GM23338 (cell line): ENCODE measurements around the gene EXOSC7. TPM values are rescaled to one million over a fixed set of nuclear protein-coding genes. Genes with fewer than 3 reads are reported as not detected.

Experiments used
- ATAC-seq: fragments of 200-7000 bp; cut with Tn5 transposase; 3 replicates; pipeline ENCODE4 v1.9.1; 2020
- DNase-seq: peaks from one replicate; pipeline ENCODE4 v3.0.0-alpha.2; 2015; ENCODE audit warnings: low spot score
- H2AFZ ChIP-seq: fragments of 200-600 bp; sonication (generic); 2 replicates; pipeline ENCODE4 v1.8.0; 2016; ENCODE audit warnings: antibody characterized with exemption, mild to moderate bottlenecking, moderate library complexity
- H3F3A ChIP-seq: fragments of 200-600 bp; sonication (generic); replicated peaks from 2 replicates; pipeline ENCODE4 v1.8.0; 2017; ENCODE audit warnings: antibody characterized with exemption, mixed run types, low read depth
- H3K27ac ChIP-seq: fragments of 200-600 bp; sonication (generic); 2 replicates; pipeline ENCODE4 v1.6.1; 2016; ENCODE audit warnings: low read depth
- H3K27me3 ChIP-seq: fragments of 200-600 bp; sonication (generic); 2 replicates; pipeline ENCODE4 v1.8.0; 2016; ENCODE audit warnings: mild to moderate bottlenecking, mixed run types, moderate library complexity; ENCODE audit not compliant: insufficient read depth
- H3K36me3 ChIP-seq: fragments of 200-600 bp; sonication (generic); 2 replicates; pipeline ENCODE4 v1.8.0; 2016; ENCODE audit warnings: mild to moderate bottlenecking; ENCODE audit not compliant: insufficient read depth
- H3K4me1 ChIP-seq: fragments of 200-600 bp; sonication (generic); 2 replicates; pipeline ENCODE4 v1.8.0; 2016; ENCODE audit warnings: mild to moderate bottlenecking, moderate library complexity; ENCODE audit not compliant: insufficient read depth
- H3K4me2 ChIP-seq: fragments of 200-600 bp; sonication (generic); 2 replicates; pipeline ENCODE4 v1.7.1; 2017; ENCODE audit warnings: mixed run types
- H3K4me3 ChIP-seq: fragments of 200-600 bp; sonication (generic); 2 replicates; pipeline ENCODE4 v1.6.1; 2016; ENCODE audit warnings: mixed run types
- H3K79me2 ChIP-seq: fragments of 200-600 bp; sonication (generic); replicated peaks from 2 replicates; pipeline ENCODE4 v1.8.0; 2017; ENCODE audit warnings: mild to moderate bottlenecking; ENCODE audit not compliant: insufficient read depth
- H3K9me2 ChIP-seq: fragments of 200-600 bp; sonication (generic); 2 replicates; pipeline ENCODE4 v1.8.0; 2017; ENCODE audit not compliant: insufficient read depth
- H4K20me1 ChIP-seq: fragments of 200-600 bp; sonication (generic); replicated peaks from 2 replicates; pipeline ENCODE4 v1.8.0; 2017; ENCODE audit warnings: mild to moderate bottlenecking; ENCODE audit not compliant: insufficient read depth
- H3K27ac Mint-ChIP-seq: 2 replicates; pipeline ENCODE4 v1.8.0; 2020; ENCODE audit warnings: inconsistent platforms, mild to moderate bottlenecking, moderate library complexity, mixed read lengths
- H3K27me3 Mint-ChIP-seq: 3 replicates; pipeline ENCODE4 v1.8.0; 2022; ENCODE audit warnings: low read depth, mild to moderate bottlenecking, moderate library complexity, mixed read lengths, inconsistent platforms; ENCODE audit not compliant: insufficient read depth, poor library complexity
- H3K36me3 Mint-ChIP-seq: 3 replicates; pipeline ENCODE4 v1.8.0; 2021; ENCODE audit warnings: low read depth, mild to moderate bottlenecking, inconsistent platforms, moderate library complexity, mixed read lengths
- H3K4me1 Mint-ChIP-seq: 3 replicates; pipeline ENCODE4 v1.8.0; 2020; ENCODE audit warnings: mild to moderate bottlenecking, inconsistent platforms, mixed read lengths
- H3K4me3 Mint-ChIP-seq: 3 replicates; pipeline ENCODE4 v1.8.0; 2021; ENCODE audit warnings: moderate library complexity, mild to moderate bottlenecking, inconsistent platforms, mixed read lengths
- H3K9me3 Mint-ChIP-seq: 3 replicates; pipeline ENCODE4 v1.8.0; 2020; ENCODE audit warnings: moderate library complexity, mild to moderate bottlenecking, inconsistent platforms, mixed read lengths
- CREB1 ChIP-seq: fragments of 250-450 bp; sonication (Bioruptor Pico); IDR thresholded peaks from 2 replicates; pipeline ENCODE4 v1.5.0; 2020; ENCODE audit warnings: low read depth, mild to moderate bottlenecking, moderate library complexity
- EZH2 ChIP-seq: fragments of 200-600 bp; sonication (generic); IDR thresholded peaks from one replicate; pipeline ENCODE4 v1.8.0; 2017; ENCODE audit warnings: antibody characterized with exemption, mild to moderate bottlenecking, low read depth; ENCODE audit not compliant: unreplicated experiment
- EZH2phosphoT487 ChIP-seq: fragments of 200-600 bp; sonication (generic); IDR thresholded peaks from one replicate; pipeline ENCODE4 v1.8.1; 2018; ENCODE audit warnings: antibody characterized with exemption; ENCODE audit not compliant: unreplicated experiment
- JUNB ChIP-seq: IDR thresholded peaks from one replicate; pipeline ENCODE4 v1.6.1; 2016; ENCODE audit warnings: antibody characterized with exemption; ENCODE audit not compliant: unreplicated experiment
- NANOG ChIP-seq: IDR thresholded peaks from 2 replicates; pipeline ENCODE4 v1.6.1; 2016; ENCODE audit warnings: antibody characterized with exemption, borderline replicate concordance
- POLR2AphosphoS5 ChIP-seq: IDR thresholded peaks from 2 replicates; pipeline ENCODE4 v1.6.1; 2016; ENCODE audit warnings: antibody characterized with exemption, low read depth
- REST ChIP-seq: IDR thresholded peaks from one replicate; pipeline ENCODE4 v1.6.1; 2018; ENCODE audit warnings: antibody characterized with exemption; ENCODE audit not compliant: unreplicated experiment
- STAT1 ChIP-seq: IDR thresholded peaks from one replicate; pipeline ENCODE4 v1.6.1; 2016; ENCODE audit warnings: antibody characterized with exemption; ENCODE audit not compliant: unreplicated experiment
- polyA plus RNA-seq: library from polyadenylated mRNA; unstranded; fragments of >200 nt; fragmentation: Nextera tagmentation; extraction: Ambion mirVana; gene quantifications from 2 replicates; pipeline ENCODE4 v1.2.1, GENCODE V29; 2016
- total RNA-seq: library from RNA; depleted of rRNA; stranded (reverse); fragments of >200 nt; shearing (Covaris generic); gene quantifications from 2 replicates; pipeline ENCODE4 v1.2.3, GENCODE V29; 2014
- TF ChIP-seq, protein P1 (sequence below): fragments of 250-450 bp; sonication (Bioruptor Pico); IDR thresholded peaks from 2 replicates; pipeline ENCODE4 v1.5.0; 2020; ENCODE audit warnings: mild to moderate bottlenecking, moderate library complexity
- TF ChIP-seq, protein P2 (sequence below): IDR thresholded peaks from 2 replicates; pipeline ENCODE4 v1.6.1; 2016; ENCODE audit warnings: antibody characterized with exemption

EXOSC7 gene
- total and polyA plus RNA-seq, 2 experiments from 2014 or later: 84.8 to 120 TPM

DNA sequence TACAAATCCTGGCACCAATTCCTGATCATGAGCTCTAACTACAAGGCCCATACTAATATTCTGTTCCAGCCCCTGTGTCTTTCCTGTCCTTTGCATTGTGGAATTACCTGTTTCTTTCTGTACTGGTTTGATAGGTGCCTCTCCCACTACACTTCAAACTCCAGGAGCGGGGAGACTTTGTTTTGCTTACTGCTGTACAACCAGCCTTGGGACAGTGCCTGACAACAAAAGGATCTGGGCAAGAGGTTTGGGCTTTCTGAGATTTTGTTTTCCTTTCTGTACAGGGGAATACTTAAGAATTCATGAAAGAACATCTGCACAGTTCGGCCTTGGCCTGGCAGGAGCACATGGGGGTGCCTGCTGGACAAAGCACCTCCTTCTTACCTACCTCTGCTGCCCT lies 45.1 kb upstream of the EXOSC7 start (continued):
- TF ChIP-seq, protein P1, sequence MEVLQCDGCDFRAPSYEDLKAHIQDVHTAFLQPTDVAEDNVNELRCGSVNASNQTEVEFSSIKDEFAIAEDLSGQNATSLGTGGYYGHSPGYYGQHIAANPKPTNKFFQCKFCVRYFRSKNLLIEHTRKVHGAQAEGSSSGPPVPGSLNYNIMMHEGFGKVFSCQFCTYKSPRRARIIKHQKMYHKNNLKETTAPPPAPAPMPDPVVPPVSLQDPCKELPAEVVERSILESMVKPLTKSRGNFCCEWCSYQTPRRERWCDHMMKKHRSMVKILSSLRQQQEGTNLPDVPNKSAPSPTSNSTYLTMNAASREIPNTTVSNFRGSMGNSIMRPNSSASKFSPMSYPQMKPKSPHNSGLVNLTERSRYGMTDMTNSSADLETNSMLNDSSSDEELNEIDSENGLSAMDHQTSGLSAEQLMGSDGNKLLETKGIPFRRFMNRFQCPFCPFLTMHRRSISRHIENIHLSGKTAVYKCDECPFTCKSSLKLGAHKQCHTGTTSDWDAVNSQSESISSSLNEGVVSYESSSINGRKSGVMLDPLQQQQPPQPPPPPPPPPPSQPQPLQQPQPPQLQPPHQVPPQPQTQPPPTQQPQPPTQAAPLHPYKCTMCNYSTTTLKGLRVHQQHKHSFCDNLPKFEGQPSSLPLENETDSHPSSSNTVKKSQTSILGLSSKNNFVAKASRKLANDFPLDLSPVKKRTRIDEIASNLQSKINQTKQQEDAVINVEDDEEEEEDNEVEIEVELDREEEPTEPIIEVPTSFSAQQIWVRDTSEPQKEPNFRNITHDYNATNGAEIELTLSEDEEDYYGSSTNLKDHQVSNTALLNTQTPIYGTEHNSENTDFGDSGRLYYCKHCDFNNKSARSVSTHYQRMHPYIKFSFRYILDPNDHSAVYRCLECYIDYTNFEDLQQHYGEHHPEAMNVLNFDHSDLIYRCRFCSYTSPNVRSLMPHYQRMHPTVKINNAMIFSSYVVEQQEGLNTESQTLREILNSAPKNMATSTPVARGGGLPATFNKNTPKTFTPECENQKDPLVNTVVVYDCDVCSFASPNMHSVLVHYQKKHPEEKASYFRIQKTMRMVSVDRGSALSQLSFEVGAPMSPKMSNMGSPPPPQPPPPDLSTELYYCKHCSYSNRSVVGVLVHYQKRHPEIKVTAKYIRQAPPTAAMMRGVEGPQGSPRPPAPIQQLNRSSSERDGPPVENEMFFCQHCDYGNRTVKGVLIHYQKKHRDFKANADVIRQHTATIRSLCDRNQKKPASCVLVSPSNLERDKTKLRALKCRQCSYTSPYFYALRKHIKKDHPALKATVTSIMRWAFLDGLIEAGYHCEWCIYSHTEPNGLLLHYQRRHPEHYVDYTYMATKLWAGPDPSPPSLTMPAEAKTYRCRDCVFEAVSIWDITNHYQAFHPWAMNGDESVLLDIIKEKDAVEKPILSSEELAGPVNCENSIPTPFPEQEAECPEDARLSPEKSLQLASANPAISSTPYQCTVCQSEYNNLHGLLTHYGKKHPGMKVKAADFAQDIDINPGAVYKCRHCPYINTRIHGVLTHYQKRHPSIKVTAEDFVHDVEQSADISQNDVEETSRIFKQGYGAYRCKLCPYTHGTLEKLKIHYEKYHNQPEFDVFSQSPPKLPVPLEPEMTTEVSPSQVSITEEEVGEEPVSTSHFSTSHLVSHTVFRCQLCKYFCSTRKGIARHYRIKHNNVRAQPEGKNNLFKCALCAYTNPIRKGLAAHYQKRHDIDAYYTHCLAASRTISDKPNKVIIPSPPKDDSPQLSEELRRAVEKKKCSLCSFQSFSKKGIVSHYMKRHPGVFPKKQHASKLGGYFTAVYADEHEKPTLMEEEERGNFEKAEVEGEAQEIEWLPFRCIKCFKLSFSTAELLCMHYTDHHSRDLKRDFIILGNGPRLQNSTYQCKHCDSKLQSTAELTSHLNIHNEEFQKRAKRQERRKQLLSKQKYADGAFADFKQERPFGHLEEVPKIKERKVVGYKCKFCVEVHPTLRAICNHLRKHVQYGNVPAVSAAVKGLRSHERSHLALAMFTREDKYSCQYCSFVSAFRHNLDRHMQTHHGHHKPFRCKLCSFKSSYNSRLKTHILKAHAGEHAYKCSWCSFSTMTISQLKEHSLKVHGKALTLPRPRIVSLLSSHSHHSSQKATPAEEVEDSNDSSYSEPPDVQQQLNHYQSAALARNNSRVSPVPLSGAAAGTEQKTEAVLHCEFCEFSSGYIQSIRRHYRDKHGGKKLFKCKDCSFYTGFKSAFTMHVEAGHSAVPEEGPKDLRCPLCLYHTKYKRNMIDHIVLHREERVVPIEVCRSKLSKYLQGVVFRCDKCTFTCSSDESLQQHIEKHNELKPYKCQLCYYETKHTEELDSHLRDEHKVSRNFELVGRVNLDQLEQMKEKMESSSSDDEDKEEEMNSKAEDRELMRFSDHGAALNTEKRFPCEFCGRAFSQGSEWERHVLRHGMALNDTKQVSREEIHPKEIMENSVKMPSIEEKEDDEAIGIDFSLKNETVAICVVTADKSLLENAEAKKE: no peak
- TF ChIP-seq EZH2phosphoT487 (no peak), JUNB (no peak), STAT1 (no peak), NANOG (no peak)

- H3K4me1 Mint-ChIP-seq: peaks cover 15% of the 10 kb centered on the region
- H3K79me2 ChIP-seq: no peaks in the 10 kb centered on the region; the same call in 1 of the 2 replicates
- 0 out of 2 replicates have a peak, but pooled peaks cover 2% of the 10 kb centered on the region for H4K20me1 ChIP-seq
- no peak overlapping the region for H2AFZ ChIP-seq
- H3K36me3 Mint-ChIP-seq: peaks cover 49% of the 10 kb centered on the region
- peaks cover 11% of the 10 kb centered on the region; the same call in 1 of the 2 replicates for H3K36me3 ChIP-seq
- H3K4me2 ChIP-seq: no peak overlapping the region
- no peak overlapping the region for H3K27ac Mint-ChIP-seq
- H3K9me3 Mint-ChIP-seq: no peaks in the 10 kb centered on the region
- no peak overlapping the region for H3K4me3 Mint-ChIP-seq
- H3F3A ChIP-seq: no peaks in the 10 kb centered on the region
- no peak overlapping the region for H3K4me3 ChIP-seq
- no peaks in the 10 kb centered on the region for H3K9me2 ChIP-seq
- DNase-seq (no peak), ATAC-seq (no peak)
- no peak overlapping the region for H3K27ac ChIP-seq
- no peaks in the 10 kb centered on the region for H3K27me3 ChIP-seq
- H3K4me1 ChIP-seq: no peaks in the 10 kb centered on the region
- peaks cover 8% of the 10 kb centered on the region for H3K27me3 Mint-ChIP-seq
- TF ChIP-seq EZH2: no peak
- no peak for TF ChIP-seq REST
- TF ChIP-seq, protein P2, sequence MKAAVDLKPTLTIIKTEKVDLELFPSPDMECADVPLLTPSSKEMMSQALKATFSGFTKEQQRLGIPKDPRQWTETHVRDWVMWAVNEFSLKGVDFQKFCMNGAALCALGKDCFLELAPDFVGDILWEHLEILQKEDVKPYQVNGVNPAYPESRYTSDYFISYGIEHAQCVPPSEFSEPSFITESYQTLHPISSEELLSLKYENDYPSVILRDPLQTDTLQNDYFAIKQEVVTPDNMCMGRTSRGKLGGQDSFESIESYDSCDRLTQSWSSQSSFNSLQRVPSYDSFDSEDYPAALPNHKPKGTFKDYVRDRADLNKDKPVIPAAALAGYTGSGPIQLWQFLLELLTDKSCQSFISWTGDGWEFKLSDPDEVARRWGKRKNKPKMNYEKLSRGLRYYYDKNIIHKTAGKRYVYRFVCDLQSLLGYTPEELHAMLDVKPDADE: no peak
- TF ChIP-seq CREB1 (CRISPR knock-in tag): no peak
- TF ChIP-seq STAT1: no peak
- no peak for TF ChIP-seq POLR2AphosphoS5
Measured at GRCh38 chr3:44931791-44932190, 44.3 kb upstream of the EXOSC7 start.
